ENCODE data around the gene CUX1.

DNA sequence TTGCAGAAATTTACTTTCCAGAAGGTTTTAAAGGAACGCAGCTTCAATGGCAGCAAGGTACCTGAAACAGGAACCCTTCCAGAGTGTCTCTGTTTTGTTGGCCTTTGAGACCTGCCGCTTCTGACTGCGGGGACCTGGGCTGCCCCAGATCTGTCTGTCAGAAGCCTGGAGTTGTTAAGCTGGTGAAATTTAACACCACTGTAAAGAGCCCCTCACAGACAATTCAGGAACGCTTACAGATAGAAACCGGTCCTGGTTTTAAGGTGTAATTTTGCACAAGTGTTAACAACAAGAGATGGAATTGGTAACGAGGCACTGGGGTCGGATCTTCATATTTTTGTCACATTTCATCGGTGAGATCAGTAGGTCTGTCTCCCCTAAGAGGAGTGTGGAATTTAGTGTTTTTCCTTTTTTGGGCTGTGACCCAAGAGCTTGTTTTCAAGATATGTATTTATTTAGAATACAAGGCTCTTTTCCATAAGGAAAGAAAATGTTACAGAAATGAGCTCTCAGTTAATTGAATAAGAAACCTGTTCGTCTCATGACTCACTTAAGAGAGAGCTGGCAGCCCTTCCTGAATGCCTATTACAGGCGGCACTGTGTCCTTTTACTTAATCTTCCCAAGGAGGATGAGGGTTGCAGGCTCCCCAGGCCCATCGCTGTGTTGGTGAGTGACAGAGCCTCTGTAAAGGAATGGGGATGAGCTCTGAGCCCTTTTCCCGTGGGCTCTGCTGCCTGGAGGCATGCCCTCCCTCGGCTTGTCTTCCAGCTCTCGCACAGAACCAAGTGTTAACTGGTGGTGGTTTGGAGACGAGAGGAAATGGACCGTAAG, 168.7 kb downstream of the CUX1 start:
- TF ChIP-seq, protein P1, sequence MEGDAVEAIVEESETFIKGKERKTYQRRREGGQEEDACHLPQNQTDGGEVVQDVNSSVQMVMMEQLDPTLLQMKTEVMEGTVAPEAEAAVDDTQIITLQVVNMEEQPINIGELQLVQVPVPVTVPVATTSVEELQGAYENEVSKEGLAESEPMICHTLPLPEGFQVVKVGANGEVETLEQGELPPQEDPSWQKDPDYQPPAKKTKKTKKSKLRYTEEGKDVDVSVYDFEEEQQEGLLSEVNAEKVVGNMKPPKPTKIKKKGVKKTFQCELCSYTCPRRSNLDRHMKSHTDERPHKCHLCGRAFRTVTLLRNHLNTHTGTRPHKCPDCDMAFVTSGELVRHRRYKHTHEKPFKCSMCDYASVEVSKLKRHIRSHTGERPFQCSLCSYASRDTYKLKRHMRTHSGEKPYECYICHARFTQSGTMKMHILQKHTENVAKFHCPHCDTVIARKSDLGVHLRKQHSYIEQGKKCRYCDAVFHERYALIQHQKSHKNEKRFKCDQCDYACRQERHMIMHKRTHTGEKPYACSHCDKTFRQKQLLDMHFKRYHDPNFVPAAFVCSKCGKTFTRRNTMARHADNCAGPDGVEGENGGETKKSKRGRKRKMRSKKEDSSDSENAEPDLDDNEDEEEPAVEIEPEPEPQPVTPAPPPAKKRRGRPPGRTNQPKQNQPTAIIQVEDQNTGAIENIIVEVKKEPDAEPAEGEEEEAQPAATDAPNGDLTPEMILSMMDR (IDR thresholded peaks at IDR 0.05; ENCODE audit: low read depth, low read length, poor library complexity, severe bottlenecking) = no peak
- no peak for TF ChIP-seq EZH2phosphoT487 (IDR thresholded peaks at IDR 0.05; ENCODE audit: borderline replicate concordance, low read length)
